NCI-H774 (cell line): ENCODE results near the gene ATF5.

Experiments used
- DNase-seq: peaks from one replicate; lab custom pipeline; 2025; lab: John Stamatoyannopoulos, UW

ATF5 gene

DNA sequence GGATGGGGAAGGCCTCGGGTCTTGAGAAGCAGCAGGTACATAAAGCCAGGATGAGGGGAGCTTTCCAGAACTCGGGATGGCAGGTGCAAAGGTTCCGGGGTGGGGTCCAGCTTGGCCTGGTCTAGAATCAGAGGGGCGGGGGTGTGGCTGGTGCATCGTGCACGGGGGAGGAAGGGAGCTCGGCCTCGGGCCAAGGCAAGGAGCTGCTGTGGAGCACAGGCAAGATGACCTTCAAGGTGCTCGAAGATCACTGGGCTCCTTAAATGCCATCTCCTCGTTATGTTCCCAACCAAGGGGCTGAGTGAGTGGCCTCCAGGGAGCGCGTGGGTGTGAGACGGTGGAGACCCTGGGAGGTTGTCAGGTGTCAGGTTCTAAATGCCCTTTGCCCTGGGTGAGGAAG, 48.1 kb downstream of the ATF5 start:
- no peak for DNase-seq

DNA sequence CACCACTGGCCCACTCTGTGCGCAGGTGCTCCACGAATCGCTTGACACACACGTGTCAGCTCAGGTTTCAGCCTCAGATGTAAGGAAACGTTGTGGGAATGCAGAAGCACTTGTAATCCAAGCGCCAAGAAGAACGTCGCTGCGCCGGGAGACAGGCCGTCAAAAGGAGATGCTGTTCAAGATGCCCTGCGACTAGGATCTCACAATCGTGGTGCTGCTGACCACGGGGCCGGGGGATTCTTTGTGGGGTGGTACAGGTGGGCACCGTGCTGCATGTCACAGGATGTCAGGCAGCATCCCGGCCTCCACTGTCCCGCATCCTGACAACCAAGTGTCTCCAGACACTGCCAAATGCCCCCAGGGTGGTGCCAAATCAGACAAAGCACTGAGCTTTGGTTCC, 48.9 kb downstream of the ATF5 start:
- DNase-seq: no peak

DNA sequence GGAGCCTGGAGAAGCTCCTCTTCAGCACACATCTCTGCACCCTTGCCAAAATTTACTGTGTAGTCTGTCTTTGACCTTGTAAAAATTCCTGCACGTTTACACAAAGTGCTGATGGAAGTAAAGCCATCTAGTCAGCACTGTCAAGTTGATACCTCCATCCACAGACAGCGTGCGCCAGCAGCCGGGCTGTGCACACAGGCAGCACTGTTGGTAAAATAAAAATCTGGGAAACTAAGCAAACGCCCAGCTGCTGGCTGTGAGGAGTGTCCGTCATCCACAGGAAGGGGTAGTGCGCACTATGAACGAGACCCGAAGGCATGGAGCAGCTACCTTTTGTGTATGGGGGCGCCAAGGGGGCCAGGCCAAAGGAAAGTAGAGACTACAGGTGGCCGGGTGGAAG, 49.3 kb downstream of the ATF5 start:
- DNase-seq: no peak

DNA sequence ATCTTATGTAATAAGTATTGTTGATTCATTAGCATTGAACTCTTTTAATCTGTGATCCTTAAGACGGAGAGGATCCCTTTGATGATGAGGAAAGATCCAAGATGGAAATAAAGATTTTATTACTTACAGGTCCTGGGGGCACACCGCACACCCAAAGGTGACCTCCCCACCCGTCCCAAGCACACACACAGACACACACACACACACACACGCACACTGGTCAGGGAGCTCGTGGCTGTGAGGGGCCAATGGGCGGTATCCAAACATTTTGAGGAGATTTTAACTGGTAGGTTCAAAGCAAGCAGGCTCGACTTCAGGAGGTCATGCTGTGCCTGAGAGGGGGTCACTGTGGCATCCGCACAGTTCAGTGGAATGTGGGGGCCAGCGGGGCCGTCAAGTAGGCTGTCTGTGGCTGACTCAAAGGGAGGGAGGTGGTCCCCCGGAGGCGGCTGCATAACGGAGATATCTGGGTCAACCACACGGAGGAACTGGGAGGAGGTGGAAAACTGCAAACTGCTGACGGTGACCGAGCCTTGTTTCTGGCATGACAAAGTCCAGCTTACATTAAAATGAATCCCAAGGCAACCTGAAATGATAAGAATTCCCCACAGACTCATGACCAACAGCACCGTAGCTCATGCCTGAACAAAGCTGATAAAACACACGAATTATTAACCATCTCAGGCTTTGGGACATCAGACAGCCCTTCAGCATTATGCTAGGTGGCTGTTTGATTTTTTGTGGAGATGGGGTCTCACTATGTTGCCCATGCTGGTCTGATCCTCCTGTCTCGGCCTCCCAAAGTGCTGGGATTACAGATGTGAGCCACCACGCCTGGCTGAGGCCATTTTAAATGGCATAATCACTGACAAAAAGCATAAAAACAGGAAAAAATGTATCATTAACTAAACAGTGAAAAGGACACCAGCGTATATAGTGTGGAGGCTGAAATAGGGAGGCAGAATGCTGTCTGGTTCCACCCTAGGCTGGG, 52.9 kb downstream of the ATF5 start:
- no peak for DNase-seq
